ENCODE results near the gene RAB5A. TPM values are rescaled to one million over a fixed set of nuclear protein-coding genes. Genes with fewer than 3 reads are reported as not detected.

The RAB5A gene
- total and polyA plus RNA-seq, 2 of the 4 experiments (the other 2 are of a cell fraction) = 33.3 to 46.4 TPM

DNA sequence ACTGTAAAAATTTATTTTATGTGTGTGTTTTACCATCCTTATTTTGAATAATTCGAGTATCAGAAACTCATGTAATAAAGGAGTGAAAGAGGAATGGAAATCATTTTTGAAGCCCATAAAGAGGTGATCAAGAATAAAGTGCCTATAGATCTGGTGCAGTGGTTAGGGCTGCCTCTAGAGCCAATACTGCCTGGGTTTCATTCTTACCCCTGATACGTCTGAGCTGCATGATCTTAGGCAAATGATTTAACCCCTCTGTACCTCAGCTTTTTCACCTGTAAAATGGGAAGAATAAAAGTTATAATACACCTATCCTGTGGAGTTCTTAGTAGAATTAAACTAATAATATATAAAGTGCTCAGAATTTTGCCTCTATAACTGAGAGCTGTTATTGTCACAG, 43.2 kb upstream of the RAB5A start:
- no TSS peak for BruUV-seq (replicated peaks)
- no peak for TF ChIP-seq SMC3 (IDR thresholded peaks at IDR 0.05; ENCODE audit: low read depth, low read length)
- TF ChIP-seq NFE2L2 (IDR thresholded peaks at IDR 0.05; ENCODE audit: low read depth, low read length) = no peak
- TF ChIP-seq BHLHE40 (IDR thresholded peaks at IDR 0.05; ENCODE audit: low read depth, low read length) = no peak
- TF ChIP-seq RCOR1 (IDR thresholded peaks at IDR 0.05; ENCODE audit: insufficient replicate concordance, low read length) = no peak
- TF ChIP-seq, protein P1, sequence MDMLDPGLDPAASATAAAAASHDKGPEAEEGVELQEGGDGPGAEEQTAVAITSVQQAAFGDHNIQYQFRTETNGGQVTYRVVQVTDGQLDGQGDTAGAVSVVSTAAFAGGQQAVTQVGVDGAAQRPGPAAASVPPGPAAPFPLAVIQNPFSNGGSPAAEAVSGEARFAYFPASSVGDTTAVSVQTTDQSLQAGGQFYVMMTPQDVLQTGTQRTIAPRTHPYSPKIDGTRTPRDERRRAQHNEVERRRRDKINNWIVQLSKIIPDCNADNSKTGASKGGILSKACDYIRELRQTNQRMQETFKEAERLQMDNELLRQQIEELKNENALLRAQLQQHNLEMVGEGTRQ (IDR thresholded peaks at IDR 0.05; ENCODE audit: low read depth, low read length) = no peak
- TF ChIP-seq MAZ (IDR thresholded peaks at IDR 0.05; ENCODE audit: borderline replicate concordance, low read depth, low read length) = no peak
- no peak for TF ChIP-seq RFX5 (IDR thresholded peaks at IDR 0.05; ENCODE audit: low read depth, low read length)

More for the DNA sequence above, 43.2 kb upstream of the RAB5A start:
- no peak overlapping the region for H2BK5ac ChIP-seq (ENCODE audit: low read depth, low read length, poor library complexity, severe bottlenecking)
- no peak overlapping the region for H3K18ac ChIP-seq (ENCODE audit: low read depth, low read length)
- H3K9me3 ChIP-seq (ENCODE audit: control insufficient read depth, insufficient read depth, low read length) = no peaks in the 10 kb centered on the region
- no peak overlapping the region for H2AK9ac ChIP-seq (replicated peaks; ENCODE audit: low read depth, low read length, poor library complexity)
- no peak overlapping the region for H3K4me2 ChIP-seq (ENCODE audit: low read depth, low read length)
- in situ Hi-C loops (cut with MboI; ENCODE audit: low sequenced_read_pairs) = no loop called here
- no peak overlapping the region for H2BK15ac ChIP-seq (ENCODE audit: low read depth, low read length)
- no peaks in the 10 kb centered on the region for H4K20me1 ChIP-seq (ENCODE audit: insufficient read depth, low read length)
- no peak overlapping the region for H4K91ac ChIP-seq (ENCODE audit: insufficient read depth, low read depth, low read length)
- no peak overlapping the region for H4K5ac ChIP-seq (ENCODE audit: low read depth, low read length)
- no peak overlapping the region for H2BK120ac ChIP-seq (ENCODE audit: low read depth, low read length)
- ATAC-seq (ENCODE audit: low read depth) = no peak
- DNase-seq = no peak
- no peak overlapping the region for H2BK20ac ChIP-seq (ENCODE audit: low read depth, low read length)
- no CpG with 5 or more reads among the region's 2 CpGs for WGBS, 2 experiments (ENCODE audit: extremely low coverage in 2 of 2, insufficient read length in 1 of 2)
- no peaks in the 10 kb centered on the region for H3K36me3 ChIP-seq (ENCODE audit: control insufficient read depth, insufficient read depth, low read length)
- H3K23ac ChIP-seq (ENCODE audit: low read depth, low read length) = no peak overlapping the region
- no peaks in the 10 kb centered on the region for H3K9me1 ChIP-seq (ENCODE audit: insufficient read depth, low read length)
- H3K4me1 ChIP-seq (ENCODE audit: control insufficient read depth, insufficient read depth, low read length) = no peaks in the 10 kb centered on the region
- H2AK5ac ChIP-seq (ENCODE audit: low read depth, low read length) = no peak overlapping the region
- no peak overlapping the region for H3K4ac ChIP-seq (ENCODE audit: low read depth, low read length)
- H3K9ac ChIP-seq (ENCODE audit: low read depth, low read length) = no peak overlapping the region
- ChIA-PET POLR2A (ENCODE audit: unreplicated experiment) (no interaction called here), CTCF (no interaction called here)
- no peak overlapping the region for H2AFZ ChIP-seq (replicated peaks; ENCODE audit: low read length, poor library complexity)
- no peak overlapping the region for H3K14ac ChIP-seq (replicated peaks; ENCODE audit: low read depth, low read length)
- no peak overlapping the region for H3K4me3 ChIP-seq (ENCODE audit: insufficient read depth, low read depth, low read length)
- intact Hi-C loops (cut with micrococcal nuclease) = no loop called here
- H3K56ac ChIP-seq (ENCODE audit: extremely low read depth, insufficient read depth, low read length) = no peak overlapping the region
- H3K27ac ChIP-seq (ENCODE audit: insufficient read depth, low read length) = no peak overlapping the region
- dilution Hi-C loops (cut with HindIII; ENCODE audit: low sequenced_read_pairs, unreplicated experiment) = no loop called here
- H4K8ac ChIP-seq (ENCODE audit: low read depth in 2 of 2, low read length in 2 of 2) = no peak overlapping the region
- H3K27me3 ChIP-seq (ENCODE audit: control insufficient read depth, insufficient read depth, low read length) = no peaks in the 10 kb centered on the region
- no peaks in the 10 kb centered on the region for H3K79me1 ChIP-seq (ENCODE audit: low read depth in 1 of 2, low read length in 2 of 2)

Data from IMR-90 (cell line).